Type B pancreatic cell (in vitro differentiated cells): ENCODE data around the gene CEP164. TPM values are rescaled to one million over a fixed set of nuclear protein-coding genes. Genes with fewer than 3 reads are reported as not detected.

Source experiments
- DNase-seq: peaks from one replicate; pipeline ENCODE4 v3.0.0; 2021; ENCODE audit warnings: mixed read lengths; ENCODE audit not compliant: unreplicated experiment; ENCODE audit errors: extremely low spot score
- H3K27ac Mint-ChIP-seq: 2 replicates; pipeline ENCODE4 v1.8.0; 2021; ENCODE audit warnings: mild to moderate bottlenecking, mixed read lengths
- H3K27me3 Mint-ChIP-seq: 2 replicates; pipeline ENCODE4 v1.8.0; 2021; ENCODE audit warnings: mixed read lengths
- H3K36me3 Mint-ChIP-seq: 2 replicates; pipeline ENCODE4 v1.8.0; 2021; ENCODE audit warnings: mixed read lengths
- H3K4me1 Mint-ChIP-seq: one replicate; pipeline ENCODE4 v1.8.0; 2021; ENCODE audit warnings: mixed read lengths; ENCODE audit not compliant: unreplicated experiment
- H3K4me3 Mint-ChIP-seq: 2 replicates; pipeline ENCODE4 v1.8.0; 2021; ENCODE audit warnings: mild to moderate bottlenecking, mixed read lengths
- H3K9me3 Mint-ChIP-seq: 2 replicates; pipeline ENCODE4 v1.8.0; 2021; ENCODE audit warnings: mixed read lengths
- CTCF ChIP-seq: fragments of 200-600 bp; sonication (generic); conservative IDR thresholded peaks from 2 replicates; pipeline ENCODE4 v1.5.0; 2021; ENCODE audit warnings: antibody characterized with exemption, mild to moderate bottlenecking
- total RNA-seq: library from RNA; stranded (reverse); gene quantifications from 2 replicates; pipeline ENCODE4 v1.2.1, GENCODE V29; 2021; ENCODE audit warnings: low replicate concordance

CEP164 gene
- total RNA-seq, 1 donor from 2014 or later = 42.1 TPM

- Mint-ChIP-seq H3K36me3 (no peaks in the 10 kb centered on the region), H3K4me3 (no peak overlapping the region), H3K4me1 (peaks cover 17% of the 10 kb centered on the region), H3K27me3 (peaks cover 56% of the 10 kb centered on the region), H3K9me3 (no peaks in the 10 kb centered on the region), H3K27ac (no peak overlapping the region)
- TF ChIP-seq CTCF = no peak
- no peak for DNase-seq
Observed at GRCh38 chr11:117426941-117427340, 99.3 kb downstream of the CEP164 start.

- Mint-ChIP-seq H3K4me3 (no peak overlapping the region), H3K27me3 (peaks cover 58% of the 10 kb centered on the region), H3K36me3 (no peaks in the 10 kb centered on the region), H3K9me3 (no peaks in the 10 kb centered on the region), H3K27ac (no peak overlapping the region), H3K4me1 (peaks cover 17% of the 10 kb centered on the region)
- DNase-seq = no peak
- TF ChIP-seq CTCF = no peak
Observed at GRCh38 chr11:117427356-117427874, 99.8 kb downstream of the CEP164 start.

GRCh38 chr11:117428186-117428855 lies 100.7 kb downstream of the CEP164 start:
- Mint-ChIP-seq H3K4me3 (no peak overlapping the region), H3K9me3 (no peaks in the 10 kb centered on the region), H3K27ac (no peak overlapping the region), H3K4me1 (peaks cover 17% of the 10 kb centered on the region), H3K27me3 (peaks cover 52% of the 10 kb centered on the region), H3K36me3 (no peaks in the 10 kb centered on the region)
- no peak for DNase-seq
- TF ChIP-seq CTCF = no peak

- peaks cover 50% of the 10 kb centered on the region for H3K27me3 Mint-ChIP-seq
Observed at GRCh38 chr11:117428856-117429229, 101.2 kb downstream of the CEP164 start.

GRCh38 chr11:117430293-117430955 lies 102.8 kb downstream of the CEP164 start:
- Mint-ChIP-seq H3K27me3 (peaks cover 41% of the 10 kb centered on the region), H3K4me1 (peaks cover 17% of the 10 kb centered on the region), H3K36me3 (no peaks in the 10 kb centered on the region), H3K4me3 (no peak overlapping the region), H3K9me3 (no peaks in the 10 kb centered on the region), H3K27ac (no peak overlapping the region)
- DNase-seq = no peak
- TF ChIP-seq CTCF = no peak

More at GRCh38 chr11:117428856-117429229, 101.2 kb downstream of the CEP164 start:
- no peaks in the 10 kb centered on the region for H3K9me3 Mint-ChIP-seq
- no peaks in the 10 kb centered on the region for H3K36me3 Mint-ChIP-seq
- H3K27ac Mint-ChIP-seq = no peak overlapping the region
- DNase-seq = no peak
- TF ChIP-seq CTCF = no peak
- peaks cover 17% of the 10 kb centered on the region for H3K4me1 Mint-ChIP-seq
- H3K4me3 Mint-ChIP-seq = no peak overlapping the region
